ENCODE measurements around the gene PTTG1IP. TPM values are rescaled to one million over a fixed set of nuclear protein-coding genes. Genes with fewer than 3 reads are reported as not detected.

PTTG1IP gene
- total RNA-seq, 1 donor from 2014 or later, result 240 TPM

DNA sequence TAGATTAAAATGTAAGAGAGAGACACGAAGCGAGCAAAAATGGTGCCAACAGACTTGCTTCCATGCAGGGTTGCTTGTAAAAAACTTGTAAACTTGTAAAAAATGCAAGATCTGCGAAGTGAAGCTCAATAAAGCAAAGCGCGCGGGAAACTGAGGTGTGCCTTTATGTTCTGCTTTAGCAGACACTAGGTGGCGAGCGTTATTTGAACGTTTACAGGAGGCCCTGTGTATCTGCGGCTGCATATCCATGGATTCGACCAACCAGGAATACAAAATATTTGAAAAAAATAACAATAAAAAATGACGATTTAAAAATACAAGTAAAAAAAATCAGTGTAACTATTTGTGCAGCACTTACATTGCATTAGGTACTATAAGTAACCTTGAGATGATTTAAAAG lies 73.4 kb downstream of the PTTG1IP start:
- H3K79me2 ChIP-seq (ENCODE audit: insufficient read depth, low read length), result peaks cover 71% of the 10 kb centered on the region
- H3K4me2 ChIP-seq (ENCODE audit: low read length), result peak overlapping the region; percentile 98
- no peak overlapping the region for H3K27ac ChIP-seq (ENCODE audit: low read depth, low read length)
- Mint-ChIP-seq H3K36me3 (ENCODE audit: low read depth, unreplicated experiment) (peaks cover 15% of the 10 kb centered on the region), H3K9me3 (ENCODE audit: unreplicated experiment) (no peaks in the 10 kb centered on the region), H3K4me3 (ENCODE audit: unreplicated experiment) (peak overlapping the region; percentile 99), H3K4me1 (ENCODE audit: low read depth, unreplicated experiment) (peaks cover 14% of the 10 kb centered on the region), H3K27ac (ENCODE audit: unreplicated experiment) (no peak overlapping the region), H3K27me3 (ENCODE audit: low read depth, unreplicated experiment) (no peaks in the 10 kb centered on the region)
- no peak overlapping the region for H3K9ac ChIP-seq (ENCODE audit: low read length)
- TF ChIP-seq EZH2 (IDR thresholded peaks at IDR 0.05; ENCODE audit: insufficient read depth, low read length) (no peak), CTCF (IDR thresholded peaks at IDR 0.05; ENCODE audit: insufficient read depth, low read depth, low read length) (peak; percentile 45)
- DNase-seq (ENCODE audit: low read depth) (peak; percentile 32), FAIRE-seq (no peak)
- no peaks in the 10 kb centered on the region for H3K9me3 ChIP-seq (ENCODE audit: insufficient read depth, low read depth, low read length)
- H3K4me1 ChIP-seq (ENCODE audit: insufficient read depth, low read length), result peaks cover 16% of the 10 kb centered on the region
- no peak overlapping the region for H3K4me3 ChIP-seq (ENCODE audit: insufficient read depth, low read depth, low read length)
- H3K27me3 ChIP-seq (ENCODE audit: insufficient read depth, low read length), result no peaks in the 10 kb centered on the region
- H3K36me3 ChIP-seq (ENCODE audit: insufficient read depth, low read length), result peaks cover 6% of the 10 kb centered on the region
- H2AFZ ChIP-seq (ENCODE audit: low read depth, low read length), result no peak overlapping the region
- peaks cover 67% of the 10 kb centered on the region for H4K20me1 ChIP-seq (ENCODE audit: insufficient read depth, low read length)

- no peak overlapping the region for H3K27ac Mint-ChIP-seq (ENCODE audit: unreplicated experiment)
Measured at GRCh38 chr21:44799646-44800045, 73.8 kb downstream of the PTTG1IP start.

More at GRCh38 chr21:44799646-44800045, 73.8 kb downstream of the PTTG1IP start:
- TF ChIP-seq EZH2 (IDR thresholded peaks at IDR 0.05; ENCODE audit: insufficient read depth, low read length) (no peak), CTCF (IDR thresholded peaks at IDR 0.05; ENCODE audit: insufficient read depth, low read depth, low read length) (no peak)
- Mint-ChIP-seq H3K36me3 (ENCODE audit: low read depth, unreplicated experiment) (peaks cover 11% of the 10 kb centered on the region), H3K4me1 (ENCODE audit: low read depth, unreplicated experiment) (peaks cover 14% of the 10 kb centered on the region), H3K4me3 (ENCODE audit: unreplicated experiment) (peak overlapping the region; percentile 99), H3K9me3 (ENCODE audit: unreplicated experiment) (no peaks in the 10 kb centered on the region), H3K27me3 (ENCODE audit: low read depth, unreplicated experiment) (no peaks in the 10 kb centered on the region)
- Histone ChIP-seq H3K4me1 (ENCODE audit: insufficient read depth, low read length) (peaks cover 16% of the 10 kb centered on the region), H3K9ac (ENCODE audit: low read length) (no peak overlapping the region), H3K27me3 (ENCODE audit: insufficient read depth, low read length) (no peaks in the 10 kb centered on the region), H3K4me2 (ENCODE audit: low read length) (peak overlapping the region; percentile 27), H2AFZ (ENCODE audit: low read depth, low read length) (no peak overlapping the region), H4K20me1 (ENCODE audit: insufficient read depth, low read length) (peaks cover 66% of the 10 kb centered on the region), H3K27ac (ENCODE audit: low read depth, low read length) (no peak overlapping the region), H3K36me3 (ENCODE audit: insufficient read depth, low read length) (peaks cover 3% of the 10 kb centered on the region), H3K4me3 (ENCODE audit: insufficient read depth, low read depth, low read length) (no peak overlapping the region), H3K79me2 (ENCODE audit: insufficient read depth, low read length) (peaks cover 76% of the 10 kb centered on the region), H3K9me3 (ENCODE audit: insufficient read depth, low read depth, low read length) (no peaks in the 10 kb centered on the region)
- DNase-seq (ENCODE audit: low read depth), result no peak
- FAIRE-seq, result no peak

Other genes with a start within 250 kb of the PTTG1IP start
- not detected in 2 replicates for gene KRTAP10-9, start 246.6 kb downstream of the PTTG1IP start, total RNA-seq
- gene KRTAP10-10, start 236.3 kb downstream of the PTTG1IP start, total RNA-seq, result not detected in 2 replicates
- gene KRTAP10-11, start 227.3 kb downstream of the PTTG1IP start, total RNA-seq, result not detected in 2 replicates
- not detected in 2 replicates for gene KRTAP12-4, start 219.0 kb downstream of the PTTG1IP start, total RNA-seq
- not detected in 2 replicates for gene KRTAP12-3, start 215.8 kb downstream of the PTTG1IP start, total RNA-seq
- gene KRTAP12-2, start 206.8 kb downstream of the PTTG1IP start, total RNA-seq, result not detected in 2 replicates
- not detected in 2 replicates for gene KRTAP12-1, start 191.5 kb downstream of the PTTG1IP start, total RNA-seq
- not detected in 2 replicates for gene KRTAP10-12, start 176.5 kb downstream of the PTTG1IP start, total RNA-seq
- not detected in 2 replicates for gene TSPEAR, start 162.1 kb downstream of the PTTG1IP start, total RNA-seq
- 63.8 and 74.5 TPM in 2 replicates for gene UBE2G2, start 71.9 kb downstream of the PTTG1IP start, total RNA-seq
- 72.7 and 83.5 TPM in 2 replicates for gene SUMO3, start 55.6 kb downstream of the PTTG1IP start, total RNA-seq
- gene ITGB2, start 47.2 kb upstream of the PTTG1IP start, total RNA-seq, result 0.61 TPM in 1 of 2 replicates, not detected in the other
- gene SLX9, start 66.3 kb upstream of the PTTG1IP start, total RNA-seq, result 26.0 and 38.8 TPM in 2 replicates
- gene ADARB1, start 200.9 kb upstream of the PTTG1IP start, total RNA-seq, result 18.4 and 25.8 TPM in 2 replicates

All from astrocyte (in vitro differentiated cells and primary cell).